Endothelial cell of umbilical vein (primary cell): ENCODE measurements around the gene SLC5A6. TPM values are rescaled to one million over a fixed set of nuclear protein-coding genes. Genes with fewer than 3 reads are reported as not detected.

Experiments
- BruUV-seq: library from RNA; stranded (reverse); fragments of 400-500 nt; replicated peaks from 2 replicates; lab custom pipeline; 2021; lab: Mats Ljungman, UMichigan
- CTCF ChIA-PET: fragments of 300-600, 350-600 bp; sonication (Branson Sonifier 250); formaldehyde crosslinking; loops from one replicate; lab custom pipeline; 2021; ENCODE audit warnings: antibody characterized with exemption, inconsistent platforms; lab: Charles Lee
- POLR2A ChIA-PET: fragments of 300-600, 350-600 bp; sonication (Branson Sonifier 250); formaldehyde crosslinking; loops from one replicate; lab custom pipeline; 2021; ENCODE audit warnings: antibody characterized with exemption, inconsistent platforms; lab: Charles Lee
- DNase-seq: peaks from one replicate; pipeline ENCODE4 v3.0.0-alpha.2; 2011; ENCODE audit warnings: low read depth, low spot score
- FAIRE-seq: peaks from 2 replicates; lab custom pipeline; 2011; peaks lifted over from hg19 to GRCh38; lab: Jason Lieb, UNC
- H2AFZ ChIP-seq: 2 replicates; pipeline ENCODE4 v1.6.0; 2012; ENCODE audit warnings: low read depth, low read length, control low read depth, inconsistent platforms
- H3K27ac ChIP-seq: 2 replicates; pipeline ENCODE4 v1.5.1; 2011; ENCODE audit warnings: low read depth, mild to moderate bottlenecking, control low read depth, low read length, moderate library complexity; ENCODE audit not compliant: insufficient read depth
- H3K27me3 ChIP-seq, 2 experiments: 2 replicates each; pipeline versions ENCODE4 v1.6.0 to v1.6.1; 2011; ENCODE audit warnings: low read length in 2 of 2, mixed read lengths in 1 of 2; ENCODE audit not compliant: control insufficient read depth in 2 of 2, insufficient read depth in 2 of 2
- H3K36me3 ChIP-seq, 2 experiments: 2 replicates in 1 of 2; 3 replicates in 1 of 2; pipeline ENCODE4 v1.5.1; 2011; ENCODE audit warnings: low read length in 2 of 2, mild to moderate bottlenecking in 1 of 2, moderate library complexity in 1 of 2; ENCODE audit not compliant: control insufficient read depth in 2 of 2, insufficient read depth in 2 of 2; ENCODE audit errors: extremely low read depth in 1 of 2
- H3K4me1 ChIP-seq: 3 replicates; pipeline ENCODE4 v1.5.1; 2011; ENCODE audit warnings: mild to moderate bottlenecking, low read length; ENCODE audit not compliant: control insufficient read depth, insufficient read depth; ENCODE audit errors: extremely low read depth
- H3K4me2 ChIP-seq: 2 replicates; pipeline ENCODE4 v1.6.1; 2011; ENCODE audit warnings: low read length, control low read depth, mixed read lengths; ENCODE audit not compliant: insufficient read depth
- H3K4me3 ChIP-seq, 3 experiments: fragments of 200-600 bp in 1 of 3; sonication (generic), shearing (Covaris generic) in 1 of 3; replicated peaks in 1 of 3; 2 replicates each; pipeline ENCODE4 v1.5.1; 2011 to 2016; ENCODE audit warnings: control low read depth in 3 of 3, low read length in 3 of 3, mild to moderate bottlenecking in 2 of 3, inconsistent platforms in 1 of 3, low read depth in 1 of 3, moderate library complexity in 1 of 3; ENCODE audit not compliant: insufficient read depth in 1 of 3
- H3K79me2 ChIP-seq: 2 replicates; pipeline ENCODE4 v1.6.0; 2012; ENCODE audit warnings: low read length, inconsistent platforms; ENCODE audit not compliant: control insufficient read depth, insufficient read depth
- H3K9ac ChIP-seq: replicated peaks from 2 replicates; pipeline ENCODE3; 2011; ENCODE audit warnings: low read length, control low read depth; ENCODE audit not compliant: insufficient read depth; ENCODE audit errors: extremely low read depth
- H3K9me1 ChIP-seq: replicated peaks from 3 replicates; pipeline ENCODE4 v1.6.0; 2011; ENCODE audit warnings: mild to moderate bottlenecking, low read length; ENCODE audit not compliant: control insufficient read depth, insufficient read depth; ENCODE audit errors: extremely low read depth
- H3K9me3 ChIP-seq: replicated peaks from 2 replicates; pipeline ENCODE4 v1.5.1; 2012; ENCODE audit warnings: low read length, inconsistent platforms; ENCODE audit not compliant: control insufficient read depth, insufficient read depth
- H4K20me1 ChIP-seq: replicated peaks from 2 replicates; pipeline ENCODE3; 2011; ENCODE audit warnings: mild to moderate bottlenecking, low read length; ENCODE audit not compliant: control insufficient read depth, insufficient read depth; ENCODE audit errors: extremely low read depth
- EZH2 ChIP-seq: IDR thresholded peaks from 2 replicates; pipeline ENCODE4 v1.6.1; 2012; ENCODE audit warnings: borderline replicate concordance, low read depth, mild to moderate bottlenecking, moderate library complexity, low read length, inconsistent platforms; ENCODE audit not compliant: severe bottlenecking
- FOS ChIP-seq: IDR thresholded peaks from 2 replicates; pipeline ENCODE4 v1.6.1; 2011; ENCODE audit warnings: mild to moderate bottlenecking, low read length, moderate library complexity, borderline replicate concordance; ENCODE audit not compliant: insufficient read depth
- GATA2 ChIP-seq: IDR thresholded peaks from 2 replicates; pipeline ENCODE4 v1.7.0; 2011; ENCODE audit warnings: low read depth, mild to moderate bottlenecking, moderate library complexity, mixed read lengths, low read length; ENCODE audit not compliant: insufficient read length, insufficient read depth
- JUN ChIP-seq: IDR thresholded peaks from 2 replicates; pipeline ENCODE4 v1.6.1; 2011; ENCODE audit warnings: borderline replicate concordance, low read depth; ENCODE audit not compliant: insufficient read length, insufficient read depth
- MYC ChIP-seq: IDR thresholded peaks from one replicate; pipeline ENCODE4 v1.6.1; 2011; ENCODE audit warnings: mild to moderate bottlenecking, low read depth, low read length
- POLR2A ChIP-seq: IDR thresholded peaks from 2 replicates; pipeline ENCODE4 v1.6.1; 2012; ENCODE audit warnings: low read depth, mild to moderate bottlenecking, control low read depth, low read length
- POLR2AphosphoS5 ChIP-seq: IDR thresholded peaks from 2 replicates; pipeline ENCODE4 v1.6.1; 2012; ENCODE audit warnings: low read depth, mild to moderate bottlenecking, control low read depth, low read length, moderate library complexity; ENCODE audit not compliant: insufficient read depth
- dilution Hi-C: fragments of 300-500 bp; cut with MboI; formaldehyde crosslinking; loops from one replicate; pipeline ENCODE4 v1.15.0; 2019; ENCODE audit warnings: low sequenced_read_pairs; ENCODE audit not compliant: extremely low pct_ligation_motif_present
- intact Hi-C: fragments of 100-400 bp; cut with micrococcal nuclease; formaldehyde crosslinking; loops from one replicate; pipeline ENCODE4 v1.10.0; 2022
- polyA plus RNA-seq, 4 experiments: library from polyadenylated mRNA; depleted of rRNA in 3 of 4; stranded (reverse) in 3 of 4; unstranded in 1 of 4; fragments of >200 nt; gene quantifications; 2 replicates each; pipeline versions ENCODE4 v1.2.1 to v1.2.3, GENCODE V29; 2011 to 2012; ENCODE audit warnings: missing spikeins in 1 of 4
- total RNA-seq: library from RNA; stranded (reverse); gene quantifications from 2 replicates; pipeline ENCODE4 v1.2.3, GENCODE V29; 2021
- TF ChIP-seq, protein P1 (sequence below), 2 donors: IDR thresholded peaks; 1 replicate in 1 of 2; 2 replicates in 1 of 2; pipeline ENCODE4 v1.5.1; 2011; ENCODE audit warnings: low read length in 2 of 2, mild to moderate bottlenecking in 2 of 2, moderate library complexity in 2 of 2, control low read depth in 1 of 2, inconsistent platforms in 1 of 2, low read depth in 1 of 2; ENCODE audit not compliant: insufficient read depth in 1 of 2; ENCODE audit errors: extremely low read depth in 1 of 2
- TF ChIP-seq, protein P2 (sequence below): IDR thresholded peaks from 2 replicates; pipeline ENCODE4 v1.6.1; 2011; ENCODE audit not compliant: insufficient read depth, insufficient read length

SLC5A6 gene
- total and polyA plus RNA-seq, 2 donors (not counting 3 experiments of a cell fraction or from before 2014, with no cell fraction given): 52.0 to 92.5 TPM

DNA sequence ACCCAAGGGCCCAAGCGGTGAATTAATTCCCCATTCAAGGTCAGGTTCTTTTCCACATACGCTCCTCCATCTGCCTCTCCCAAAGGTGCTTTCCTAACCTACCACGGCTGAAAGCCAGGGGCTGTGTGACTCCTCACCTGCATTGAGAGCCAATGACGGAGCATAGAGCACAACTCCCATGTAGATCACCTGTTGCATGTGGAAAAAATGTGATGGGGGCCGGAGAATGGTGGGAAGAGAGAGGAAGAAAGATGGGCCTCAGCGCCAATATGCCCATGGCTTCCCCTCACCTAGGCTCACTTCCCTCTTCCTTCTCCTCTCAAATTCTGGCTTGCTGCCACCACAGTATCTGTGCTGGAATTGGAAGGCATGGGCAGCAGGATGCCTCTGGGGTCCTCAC, 5.7 kb downstream of the SLC5A6 start:
- POLR2A ChIA-PET: no interaction called here
- no peaks in the 10 kb centered on the region for H3K9me1 ChIP-seq
- FAIRE-seq: no peak
- H3K36me3 ChIP-seq: peaks cover 37 to 48% of the 10 kb centered on the region in 2 experiments
- H4K20me1 ChIP-seq: no peaks in the 10 kb centered on the region
- no peaks in the 10 kb centered on the region for H3K9me3 ChIP-seq
- H3K4me3 ChIP-seq: no peak overlapping the region
- no peak overlapping the region for H3K4me2 ChIP-seq
- intact Hi-C loops: no loop called here
- no peak for DNase-seq
- H2AFZ ChIP-seq: no peak overlapping the region
- no peak overlapping the region for H3K27ac ChIP-seq
- dilution Hi-C loops: no loop called here
- no TSS peak for BruUV-seq
- peaks cover 13% of the 10 kb centered on the region for H3K79me2 ChIP-seq
- H3K4me1 ChIP-seq: peaks cover 5% of the 10 kb centered on the region
- no peaks in the 10 kb centered on the region for H3K27me3 ChIP-seq
- no peak overlapping the region for H3K9ac ChIP-seq
- TF ChIP-seq POLR2AphosphoS5 (no peak), EZH2 (no peak), GATA2 (no peak), MYC (no peak), FOS (no peak), POLR2A (no peak), JUN (no peak)
- TF ChIP-seq, protein P1, sequence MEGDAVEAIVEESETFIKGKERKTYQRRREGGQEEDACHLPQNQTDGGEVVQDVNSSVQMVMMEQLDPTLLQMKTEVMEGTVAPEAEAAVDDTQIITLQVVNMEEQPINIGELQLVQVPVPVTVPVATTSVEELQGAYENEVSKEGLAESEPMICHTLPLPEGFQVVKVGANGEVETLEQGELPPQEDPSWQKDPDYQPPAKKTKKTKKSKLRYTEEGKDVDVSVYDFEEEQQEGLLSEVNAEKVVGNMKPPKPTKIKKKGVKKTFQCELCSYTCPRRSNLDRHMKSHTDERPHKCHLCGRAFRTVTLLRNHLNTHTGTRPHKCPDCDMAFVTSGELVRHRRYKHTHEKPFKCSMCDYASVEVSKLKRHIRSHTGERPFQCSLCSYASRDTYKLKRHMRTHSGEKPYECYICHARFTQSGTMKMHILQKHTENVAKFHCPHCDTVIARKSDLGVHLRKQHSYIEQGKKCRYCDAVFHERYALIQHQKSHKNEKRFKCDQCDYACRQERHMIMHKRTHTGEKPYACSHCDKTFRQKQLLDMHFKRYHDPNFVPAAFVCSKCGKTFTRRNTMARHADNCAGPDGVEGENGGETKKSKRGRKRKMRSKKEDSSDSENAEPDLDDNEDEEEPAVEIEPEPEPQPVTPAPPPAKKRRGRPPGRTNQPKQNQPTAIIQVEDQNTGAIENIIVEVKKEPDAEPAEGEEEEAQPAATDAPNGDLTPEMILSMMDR (IDR thresholded peaks at IDR 0.05; ENCODE audit: extremely low read depth in 1 of 2, insufficient read depth in 1 of 2, low read depth in 1 of 2, low read length in 2 of 2): no peak
- TF ChIP-seq, protein P2, sequence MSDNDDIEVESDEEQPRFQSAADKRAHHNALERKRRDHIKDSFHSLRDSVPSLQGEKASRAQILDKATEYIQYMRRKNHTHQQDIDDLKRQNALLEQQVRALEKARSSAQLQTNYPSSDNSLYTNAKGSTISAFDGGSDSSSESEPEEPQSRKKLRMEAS: no peak
- CTCF ChIA-PET: no interaction called here
